Gastrocnemius medialis (tissue), 4 donors: ENCODE data around the gene LGALS7. TPM values are rescaled to one million over a fixed set of nuclear protein-coding genes. Genes with fewer than 3 reads are reported as not detected.
A peak's percentile ranks its signal among the peaks of the same experiment; 100 is the strongest.

Experiments
- ATAC-seq, 2 donors: fragments of 150-250 bp; one replicate each; pipeline ENCODE4 v1.9.1; 2016
- DNase-seq, 2 donors: peaks; one replicate each; pipeline ENCODE4 v3.0.0-alpha.2; 2019
- H3K27ac ChIP-seq, 4 donors: fragments of 200-600 bp; sonication (generic); 1 replicate in 1 of 4; 2 replicates in 3 of 4; pipeline ENCODE4 v1.5.1; 2016 to 2018; ENCODE audit warnings: mild to moderate bottlenecking in 2 of 4, moderate library complexity in 1 of 4
- H3K27me3 ChIP-seq, 3 donors: fragments of 200-600 bp; sonication (generic) in 2 of 3; 1 replicate in 1 of 3; 2 replicates in 2 of 3; pipeline versions ENCODE4 v1.5.1 to v1.6.0; 2016 to 2019; ENCODE audit warnings: mild to moderate bottlenecking in 1 of 3, moderate library complexity in 1 of 3
- H3K36me3 ChIP-seq, 2 donors: fragments of 200-600 bp; sonication (generic) in 1 of 2; one replicate each; pipeline ENCODE4 v1.5.1; 2017 to 2018
- H3K4me1 ChIP-seq, 2 donors: fragments of 200-600 bp; sonication (generic) in 1 of 2; one replicate each; pipeline ENCODE4 v1.5.1; 2016 to 2017; ENCODE audit warnings: mild to moderate bottlenecking in 2 of 2
- H3K4me3 ChIP-seq, 4 donors: fragments of 200-600 bp; sonication (generic) in 3 of 4; 1 replicate in 1 of 4; 2 replicates in 3 of 4; pipeline ENCODE4 v1.5.1; 2016 to 2019; ENCODE audit warnings: mild to moderate bottlenecking in 2 of 4
- H3K9me3 ChIP-seq, 3 donors: fragments of 200-600 bp; sonication (generic) in 2 of 3; 1 replicate in 1 of 3; 2 replicates in 2 of 3; pipeline ENCODE4 v1.5.1; 2016 to 2019
- POLR2A ChIP-seq, 2 donors: fragments of 450-650 bp; IDR thresholded peaks; one replicate each; pipeline ENCODE4 v1.6.1; 2017; ENCODE audit warnings: antibody characterized with exemption in 2 of 2, mild to moderate bottlenecking in 2 of 2, moderate library complexity in 2 of 2
- in situ Hi-C, 4 donors: fragments of 200-750 bp; cut with MboI; loops; one replicate each; pipeline versions ENCODE4 v1.15.0 to v1.8.0; 2017; ENCODE audit warnings: low sequenced_read_pairs in 4 of 4
- intact Hi-C: fragments of 100-400 bp; cut with DNase I; formaldehyde crosslinking; loops from one replicate; pipeline ENCODE4 v1.15.1; 2023; ENCODE audit warnings: low total_unique reads
- total RNA-seq, 4 donors: library from RNA; depleted of rRNA; stranded (reverse); fragments of >200 nt; gene quantifications; one replicate each; pipeline versions ENCODE4 v1.1.0 to v1.2.3, GENCODE V29; 2016
- TF ChIP-seq, protein P1 (sequence below), 5 experiments: fragments of 450-650 bp in 3 of 5; fragments of 200-600 bp in 2 of 5; sonication (generic) in 2 of 5; IDR thresholded peaks in 4 of 5; conservative IDR thresholded peaks in 1 of 5; 1 replicate in 4 of 5; 2 replicates in 1 of 5; pipeline ENCODE4 v1.5.1; 2016 to 2019; ENCODE audit warnings: antibody characterized with exemption in 5 of 5, mild to moderate bottlenecking in 3 of 5, moderate library complexity in 3 of 5

Gene LGALS7
- total RNA-seq, 4 donors from 2014 or later: not detected

- H3K27me3 ChIP-seq: peaks cover 0 to 11% (median 0%) of the 10 kb centered on the region in 3 donors
- intact Hi-C loops: no loop called here
Observed at GRCh38 chr19:38739440-38740256, 33.7 kb downstream of the LGALS7 start.

GRCh38 chr19:38737921-38738737, 35.2 kb downstream of the LGALS7 start:
- ATAC-seq (no peak), DNase-seq (no peak)
- in situ Hi-C loops: loop anchor here in 2 of 4 donors (25.0 kb wide), 1 partner anchor 174 kb away; the partner anchor contains the start of gene CCER2 (in 2 of the 2)
- H3K4me1 ChIP-seq: peaks cover 0 to 7% of the 10 kb centered on the region in 2 donors
- H3K36me3 ChIP-seq: no peaks in the 10 kb centered on the region
- H3K9me3 ChIP-seq: no peaks in the 10 kb centered on the region
- peaks cover 0 to 11% (median 0%) of the 10 kb centered on the region in 3 donors for H3K27me3 ChIP-seq
- H3K27ac ChIP-seq: no peak overlapping the region
- H3K4me3 ChIP-seq: no peak overlapping the region
- TF ChIP-seq, protein P1, sequence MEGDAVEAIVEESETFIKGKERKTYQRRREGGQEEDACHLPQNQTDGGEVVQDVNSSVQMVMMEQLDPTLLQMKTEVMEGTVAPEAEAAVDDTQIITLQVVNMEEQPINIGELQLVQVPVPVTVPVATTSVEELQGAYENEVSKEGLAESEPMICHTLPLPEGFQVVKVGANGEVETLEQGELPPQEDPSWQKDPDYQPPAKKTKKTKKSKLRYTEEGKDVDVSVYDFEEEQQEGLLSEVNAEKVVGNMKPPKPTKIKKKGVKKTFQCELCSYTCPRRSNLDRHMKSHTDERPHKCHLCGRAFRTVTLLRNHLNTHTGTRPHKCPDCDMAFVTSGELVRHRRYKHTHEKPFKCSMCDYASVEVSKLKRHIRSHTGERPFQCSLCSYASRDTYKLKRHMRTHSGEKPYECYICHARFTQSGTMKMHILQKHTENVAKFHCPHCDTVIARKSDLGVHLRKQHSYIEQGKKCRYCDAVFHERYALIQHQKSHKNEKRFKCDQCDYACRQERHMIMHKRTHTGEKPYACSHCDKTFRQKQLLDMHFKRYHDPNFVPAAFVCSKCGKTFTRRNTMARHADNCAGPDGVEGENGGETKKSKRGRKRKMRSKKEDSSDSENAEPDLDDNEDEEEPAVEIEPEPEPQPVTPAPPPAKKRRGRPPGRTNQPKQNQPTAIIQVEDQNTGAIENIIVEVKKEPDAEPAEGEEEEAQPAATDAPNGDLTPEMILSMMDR (IDR thresholded peaks at IDR 0.05 in 4 of 5, conservative IDR thresholded peaks at IDR 0.05 in 1 of 5): no peak
- no peak for TF ChIP-seq POLR2A (IDR thresholded peaks at IDR 0.05)
- intact Hi-C loops: no loop called here

More at GRCh38 chr19:38739440-38740256, 33.7 kb downstream of the LGALS7 start:
- H3K27ac ChIP-seq: no peak overlapping the region
- in situ Hi-C loops: loop anchor here in 2 of 4 donors (25.0 kb wide), 1 partner anchor 173 kb away; the partner anchor contains the start of gene CCER2 (in 2 of the 2)
- no peaks in the 10 kb centered on the region for H3K36me3 ChIP-seq
- H3K4me3 ChIP-seq: no peak overlapping the region
- no peaks in the 10 kb centered on the region for H3K9me3 ChIP-seq
- no peak for DNase-seq
- TF ChIP-seq, protein P1 (IDR thresholded peaks at IDR 0.05 in 4 of 5, conservative IDR thresholded peaks at IDR 0.05 in 1 of 5): no peak
- ATAC-seq: no peak
- peaks cover 0 to 7% of the 10 kb centered on the region in 2 donors for H3K4me1 ChIP-seq

DNA sequence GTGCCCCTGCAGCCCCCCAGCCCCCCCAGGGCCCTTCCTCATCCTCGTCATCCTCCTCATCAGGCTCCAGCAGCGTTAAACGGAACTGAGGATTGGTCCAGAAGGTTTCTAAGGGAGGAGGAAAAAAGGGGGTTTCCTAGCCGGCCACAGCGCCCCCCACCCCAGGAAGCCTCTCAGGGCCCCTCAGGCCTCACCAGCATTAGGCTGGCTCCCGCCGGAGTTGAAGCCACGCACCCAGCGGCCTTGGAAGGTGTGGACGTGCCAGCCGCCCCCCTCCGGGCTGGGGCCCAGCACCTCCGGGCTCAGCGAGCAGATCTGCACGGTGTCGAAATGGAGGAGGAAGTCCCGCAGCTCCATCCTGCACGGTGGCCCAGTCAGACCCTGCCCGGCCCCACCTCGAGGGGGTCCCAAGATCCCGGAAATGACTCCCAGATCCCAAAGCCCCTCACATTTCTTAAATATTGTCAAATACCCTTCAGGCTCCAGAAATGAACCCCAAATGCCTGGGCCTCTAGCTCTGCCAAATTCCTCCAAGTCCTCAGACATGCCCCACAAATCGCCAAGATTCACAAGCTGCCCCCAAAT, 35.9 kb downstream of the LGALS7 start:
- ATAC-seq (no peak), DNase-seq (no peak)
- Histone ChIP-seq H3K27me3 (peaks cover 0 to 11% (median 0%) of the 10 kb centered on the region in 3 donors), H3K27ac (no peak overlapping the region), H3K9me3 (no peaks in the 10 kb centered on the region), H3K36me3 (no peaks in the 10 kb centered on the region), H3K4me1 (peaks cover 0 to 7% of the 10 kb centered on the region in 2 donors), H3K4me3 (no peak overlapping the region)
- no peak for TF ChIP-seq POLR2A (IDR thresholded peaks at IDR 0.05)
- TF ChIP-seq, protein P1 (IDR thresholded peaks at IDR 0.05 in 4 of 5, conservative IDR thresholded peaks at IDR 0.05 in 1 of 5): no peak
- in situ Hi-C loops: loop anchor here in 2 of 4 donors (25.0 kb wide), 1 partner anchor 175 kb away; the partner anchor contains the start of gene CCER2 (in 2 of the 2)
- intact Hi-C loops: no loop called here

- Histone ChIP-seq H3K4me3 (peak overlapping the region; percentile 7 to 43 (median 34)), H3K36me3 (no peaks in the 10 kb centered on the region), H3K27me3 (peaks cover 0 to 11% (median 0%) of the 10 kb centered on the region in 3 donors), H3K4me1 (peaks cover 5 to 12% of the 10 kb centered on the region in 2 donors), H3K9me3 (no peaks in the 10 kb centered on the region), H3K27ac (no peak overlapping the region)
- TF ChIP-seq, protein P1 (IDR thresholded peaks at IDR 0.05 in 4 of 5, conservative IDR thresholded peaks at IDR 0.05 in 1 of 5): no peak
- no peak for TF ChIP-seq POLR2A (IDR thresholded peaks at IDR 0.05)
- ATAC-seq (no peak), DNase-seq (no peak)
- in situ Hi-C loops (loop anchor here in 2 of 4 donors (25.0 kb wide), 1 partner anchor 176 kb away; the partner anchor contains the start of gene CCER2 (in 2 of the 2)), intact Hi-C loops (no loop called here)
Observed at GRCh38 chr19:38736413-38737280, 36.7 kb downstream of the LGALS7 start.
